Neural cell (in vitro differentiated cells): ENCODE results near the gene NCK2. TPM values are rescaled to one million over a fixed set of nuclear protein-coding genes. Genes with fewer than 3 reads are reported as not detected.

ENCODE experiments used
- H2AFZ ChIP-seq: fragments of 200-600, 300-800 bp; sonication (generic), shearing (Covaris generic); 2 replicates; pipeline ENCODE4 v1.6.0; 2014; ENCODE audit warnings: low read depth, mild to moderate bottlenecking, antibody characterized with exemption, low read length, moderate library complexity
- H3F3A ChIP-seq: fragments of 200-600 bp; shearing (Covaris generic); 2 replicates; pipeline ENCODE4 v1.6.1; 2016; ENCODE audit warnings: mild to moderate bottlenecking, moderate library complexity, mixed read lengths, antibody characterized with exemption, low read length; ENCODE audit not compliant: insufficient read depth, poor library complexity, severe bottlenecking
- H3K27ac ChIP-seq: fragments of 200-600, 300-800 bp; sonication (generic), shearing (Covaris generic); 2 replicates; pipeline ENCODE4 v1.5.1; 2014; ENCODE audit warnings: mild to moderate bottlenecking, low read length, moderate library complexity
- H3K27me3 ChIP-seq: fragments of 300-800, 200-600 bp; sonication (generic), shearing (Covaris generic); 2 replicates; pipeline ENCODE4 v1.6.0; 2014; ENCODE audit warnings: mild to moderate bottlenecking, low read depth, low read length, moderate library complexity; ENCODE audit not compliant: insufficient read depth
- H3K36me3 ChIP-seq: fragments of 300-800, 200-600 bp; sonication (generic), shearing (Covaris generic); 2 replicates; pipeline ENCODE4 v1.5.1; 2014; ENCODE audit warnings: mild to moderate bottlenecking, antibody characterized with exemption, low read length, moderate library complexity; ENCODE audit not compliant: insufficient read depth
- H3K4me2 ChIP-seq: fragments of 300-800, 200-600 bp; sonication (generic), shearing (Covaris generic); 2 replicates; pipeline ENCODE4 v1.6.0; 2014; ENCODE audit warnings: mild to moderate bottlenecking, low read length
- H3K4me3 ChIP-seq: fragments of 300-800, 200-600 bp; sonication (generic), shearing (Covaris generic); 2 replicates; pipeline ENCODE4 v1.5.1; 2014; ENCODE audit warnings: mild to moderate bottlenecking, low read length, moderate library complexity
- H3K79me2 ChIP-seq: fragments of 200-600 bp; shearing (Covaris generic); replicated peaks from 2 replicates; pipeline ENCODE4 v1.6.0; 2014; ENCODE audit warnings: mild to moderate bottlenecking, low read length, moderate library complexity; ENCODE audit not compliant: insufficient read depth
- H3K9ac ChIP-seq: fragments of 300-800, 200-600 bp; sonication (generic), shearing (Covaris generic); 2 replicates; pipeline ENCODE4 v1.6.1; 2016; ENCODE audit warnings: mild to moderate bottlenecking, low read length, mixed read lengths
- H3K9me2 ChIP-seq: fragments of 200-600 bp; shearing (Covaris generic); 2 replicates; pipeline ENCODE4 v1.6.1; 2016; ENCODE audit warnings: mild to moderate bottlenecking, low read length, mixed read lengths; ENCODE audit not compliant: insufficient read depth
- H3K9me3 ChIP-seq: fragments of 200-600, 300-800 bp; sonication (generic), shearing (Covaris generic); 2 replicates; pipeline ENCODE4 v1.6.1; 2016; ENCODE audit warnings: mild to moderate bottlenecking, mixed run types, low read length, moderate library complexity, mixed read lengths
- H4K20me1 ChIP-seq: fragments of 200-600 bp; shearing (Covaris generic); 2 replicates; pipeline ENCODE4 v1.6.1; 2016; ENCODE audit warnings: mild to moderate bottlenecking, mixed run types; ENCODE audit not compliant: insufficient read depth
- EP300 ChIP-seq: fragments of 450-650 bp; conservative IDR thresholded peaks from 2 replicates; pipeline ENCODE4 v1.6.1; 2014; ENCODE audit warnings: antibody characterized with exemption, mild to moderate bottlenecking, moderate library complexity; ENCODE audit not compliant: poor library complexity, severe bottlenecking
- EZH2 ChIP-seq: fragments of 200-600, 300-800 bp; shearing (Covaris generic), sonication (generic); IDR thresholded peaks from 2 replicates; pipeline ENCODE4 v1.6.1; 2014; ENCODE audit warnings: antibody characterized with exemption, low read length, borderline replicate concordance, mild to moderate bottlenecking; ENCODE audit not compliant: insufficient read depth, poor library complexity, severe bottlenecking
- MXI1 ChIP-seq: fragments of 450-650 bp; conservative IDR thresholded peaks from 2 replicates; pipeline ENCODE4 v1.6.1; 2014; ENCODE audit warnings: antibody characterized with exemption, mild to moderate bottlenecking; ENCODE audit not compliant: poor library complexity, severe bottlenecking
- POLR2AphosphoS5 ChIP-seq: IDR thresholded peaks from 2 replicates; pipeline ENCODE4 v1.6.1; 2012
- RAD21 ChIP-seq: fragments of 450-650 bp; conservative IDR thresholded peaks from 2 replicates; pipeline ENCODE4 v1.6.1; 2014; ENCODE audit warnings: antibody characterized with exemption, mild to moderate bottlenecking, moderate library complexity
- SMC3 ChIP-seq: fragments of 450-650 bp; conservative IDR thresholded peaks from 2 replicates; pipeline ENCODE4 v1.6.1; 2014; ENCODE audit warnings: antibody characterized with exemption, mild to moderate bottlenecking, moderate library complexity; ENCODE audit not compliant: poor library complexity
- TAF1 ChIP-seq: IDR thresholded peaks from 2 replicates; pipeline ENCODE4 v1.6.1; 2012; ENCODE audit warnings: low read depth
- polyA plus RNA-seq: library from polyadenylated mRNA; depleted of rRNA; stranded (reverse); fragments of >200 nt; gene quantifications from 2 replicates; pipeline ENCODE4 v1.2.3, GENCODE V29; 2014
- TF ChIP-seq, protein P1 (sequence below): fragments of 450-650 bp; IDR thresholded peaks from 2 replicates; pipeline ENCODE4 v1.5.1; 2014; ENCODE audit warnings: antibody characterized with exemption, mild to moderate bottlenecking, moderate library complexity; ENCODE audit not compliant: poor library complexity, severe bottlenecking
- TF ChIP-seq, protein P2 (sequence below): IDR thresholded peaks from 2 replicates; pipeline ENCODE4 v1.6.1; 2012; ENCODE audit warnings: borderline replicate concordance

NCK2 gene
- polyA plus RNA-seq, 1 donor from 2014 or later, result 49.4 TPM

DNA sequence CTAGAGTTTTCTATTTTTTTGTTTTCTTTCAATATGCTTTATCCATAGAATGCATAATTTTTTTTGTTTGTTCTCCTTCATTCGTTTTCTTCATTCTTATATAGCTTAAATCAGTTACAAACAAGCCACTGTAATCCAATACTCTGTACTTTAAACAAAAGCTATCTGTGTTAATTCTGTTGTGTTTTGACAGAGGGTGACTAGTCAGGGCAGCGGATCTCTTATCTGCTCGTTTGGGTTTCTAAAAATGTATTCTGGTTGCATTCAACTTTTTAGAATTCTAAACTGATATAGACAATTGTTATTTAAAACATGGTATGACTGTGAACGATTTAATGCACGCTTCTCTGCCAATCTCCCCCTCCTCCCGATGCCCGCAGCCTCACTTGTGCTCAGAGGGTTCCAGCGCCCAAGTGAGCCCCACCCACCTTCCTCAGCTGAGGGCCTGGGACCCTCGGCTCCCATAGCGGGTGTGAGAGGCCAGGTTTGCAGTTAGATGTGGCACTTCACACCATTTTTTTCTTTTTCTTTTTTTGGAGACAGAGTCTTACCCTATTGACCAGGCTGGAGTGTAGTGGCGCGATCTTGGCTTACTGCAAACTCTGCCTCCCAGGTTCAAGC, 44.1 kb downstream of the NCK2 start:
- Histone ChIP-seq H3K79me2 (peaks cover 69% of the 10 kb centered on the region), H3F3A (no peaks in the 10 kb centered on the region), H3K36me3 (no peaks in the 10 kb centered on the region), H3K9me3 (no peaks in the 10 kb centered on the region), H3K4me2 (no peak overlapping the region), H4K20me1 (no peaks in the 10 kb centered on the region), H3K27me3 (no peaks in the 10 kb centered on the region), H3K9ac (no peak overlapping the region), H3K9me2 (no peaks in the 10 kb centered on the region), H3K4me3 (no peak overlapping the region), H3K27ac (no peak overlapping the region), H2AFZ (no peak overlapping the region)
- no peak for TF ChIP-seq EP300
- TF ChIP-seq RAD21, result no peak
- TF ChIP-seq, protein P1, sequence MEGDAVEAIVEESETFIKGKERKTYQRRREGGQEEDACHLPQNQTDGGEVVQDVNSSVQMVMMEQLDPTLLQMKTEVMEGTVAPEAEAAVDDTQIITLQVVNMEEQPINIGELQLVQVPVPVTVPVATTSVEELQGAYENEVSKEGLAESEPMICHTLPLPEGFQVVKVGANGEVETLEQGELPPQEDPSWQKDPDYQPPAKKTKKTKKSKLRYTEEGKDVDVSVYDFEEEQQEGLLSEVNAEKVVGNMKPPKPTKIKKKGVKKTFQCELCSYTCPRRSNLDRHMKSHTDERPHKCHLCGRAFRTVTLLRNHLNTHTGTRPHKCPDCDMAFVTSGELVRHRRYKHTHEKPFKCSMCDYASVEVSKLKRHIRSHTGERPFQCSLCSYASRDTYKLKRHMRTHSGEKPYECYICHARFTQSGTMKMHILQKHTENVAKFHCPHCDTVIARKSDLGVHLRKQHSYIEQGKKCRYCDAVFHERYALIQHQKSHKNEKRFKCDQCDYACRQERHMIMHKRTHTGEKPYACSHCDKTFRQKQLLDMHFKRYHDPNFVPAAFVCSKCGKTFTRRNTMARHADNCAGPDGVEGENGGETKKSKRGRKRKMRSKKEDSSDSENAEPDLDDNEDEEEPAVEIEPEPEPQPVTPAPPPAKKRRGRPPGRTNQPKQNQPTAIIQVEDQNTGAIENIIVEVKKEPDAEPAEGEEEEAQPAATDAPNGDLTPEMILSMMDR, result no peak
- no peak for TF ChIP-seq EZH2
- no peak for TF ChIP-seq MXI1

DNA sequence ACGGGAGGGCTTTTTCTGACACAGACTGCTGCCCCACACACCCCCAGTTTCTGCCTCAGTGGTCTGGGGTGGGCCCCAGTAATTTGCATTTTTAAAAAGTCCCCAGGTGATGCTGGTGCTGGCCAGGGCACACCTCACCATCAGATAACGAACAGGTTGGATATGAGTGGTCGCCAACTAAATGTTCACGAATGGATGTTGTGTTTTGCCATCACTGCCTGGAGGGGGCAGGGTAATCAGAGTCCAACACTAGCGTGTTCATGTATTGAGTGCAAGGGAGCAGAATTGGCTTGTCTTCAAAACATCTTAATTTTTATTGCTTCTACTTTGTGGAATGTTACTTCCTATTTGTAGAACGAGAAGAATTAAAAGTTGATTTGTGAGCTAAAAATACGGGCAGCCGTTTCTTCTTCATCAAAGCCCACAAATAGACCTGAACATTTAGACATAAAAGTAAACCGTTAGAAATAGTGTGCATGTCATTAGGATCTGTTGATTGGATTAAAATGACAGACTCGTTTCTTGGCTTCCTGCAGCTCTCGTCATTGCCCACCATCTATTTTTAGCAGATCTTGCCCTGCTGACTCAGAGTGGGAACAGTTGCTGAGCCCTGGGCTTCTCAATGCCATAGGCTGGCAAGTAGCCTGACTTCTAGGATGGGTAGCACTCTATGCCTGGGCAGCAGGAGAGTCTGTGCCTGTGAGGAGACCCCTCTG, 45.2 kb downstream of the NCK2 start:
- H4K20me1 ChIP-seq, result no peaks in the 10 kb centered on the region
- peaks cover 70% of the 10 kb centered on the region for H3K79me2 ChIP-seq
- H3K27ac ChIP-seq, result no peak overlapping the region

More for the DNA sequence above, 45.2 kb downstream of the NCK2 start:
- Histone ChIP-seq H3K4me3 (no peak overlapping the region), H3K27me3 (no peaks in the 10 kb centered on the region), H2AFZ (no peak overlapping the region), H3K9ac (no peak overlapping the region), H3F3A (no peaks in the 10 kb centered on the region), H3K4me2 (no peak overlapping the region), H3K9me3 (no peaks in the 10 kb centered on the region), H3K9me2 (no peaks in the 10 kb centered on the region), H3K36me3 (no peaks in the 10 kb centered on the region)
- TF ChIP-seq RAD21, result no peak
- TF ChIP-seq TAF1, result no peak
- TF ChIP-seq, protein P1, result no peak
- no peak for TF ChIP-seq MXI1
- TF ChIP-seq, protein P2, sequence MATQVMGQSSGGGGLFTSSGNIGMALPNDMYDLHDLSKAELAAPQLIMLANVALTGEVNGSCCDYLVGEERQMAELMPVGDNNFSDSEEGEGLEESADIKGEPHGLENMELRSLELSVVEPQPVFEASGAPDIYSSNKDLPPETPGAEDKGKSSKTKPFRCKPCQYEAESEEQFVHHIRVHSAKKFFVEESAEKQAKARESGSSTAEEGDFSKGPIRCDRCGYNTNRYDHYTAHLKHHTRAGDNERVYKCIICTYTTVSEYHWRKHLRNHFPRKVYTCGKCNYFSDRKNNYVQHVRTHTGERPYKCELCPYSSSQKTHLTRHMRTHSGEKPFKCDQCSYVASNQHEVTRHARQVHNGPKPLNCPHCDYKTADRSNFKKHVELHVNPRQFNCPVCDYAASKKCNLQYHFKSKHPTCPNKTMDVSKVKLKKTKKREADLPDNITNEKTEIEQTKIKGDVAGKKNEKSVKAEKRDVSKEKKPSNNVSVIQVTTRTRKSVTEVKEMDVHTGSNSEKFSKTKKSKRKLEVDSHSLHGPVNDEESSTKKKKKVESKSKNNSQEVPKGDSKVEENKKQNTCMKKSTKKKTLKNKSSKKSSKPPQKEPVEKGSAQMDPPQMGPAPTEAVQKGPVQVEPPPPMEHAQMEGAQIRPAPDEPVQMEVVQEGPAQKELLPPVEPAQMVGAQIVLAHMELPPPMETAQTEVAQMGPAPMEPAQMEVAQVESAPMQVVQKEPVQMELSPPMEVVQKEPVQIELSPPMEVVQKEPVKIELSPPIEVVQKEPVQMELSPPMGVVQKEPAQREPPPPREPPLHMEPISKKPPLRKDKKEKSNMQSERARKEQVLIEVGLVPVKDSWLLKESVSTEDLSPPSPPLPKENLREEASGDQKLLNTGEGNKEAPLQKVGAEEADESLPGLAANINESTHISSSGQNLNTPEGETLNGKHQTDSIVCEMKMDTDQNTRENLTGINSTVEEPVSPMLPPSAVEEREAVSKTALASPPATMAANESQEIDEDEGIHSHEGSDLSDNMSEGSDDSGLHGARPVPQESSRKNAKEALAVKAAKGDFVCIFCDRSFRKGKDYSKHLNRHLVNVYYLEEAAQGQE, result no peak
- TF ChIP-seq EZH2, result no peak
- no peak for TF ChIP-seq EP300
- TF ChIP-seq SMC3, result no peak
- no peak for TF ChIP-seq POLR2AphosphoS5
